Liver (tissue), 9 donors: ENCODE results near the gene MRTFB. TPM values are rescaled to one million over a fixed set of nuclear protein-coding genes. Genes with fewer than 3 reads are reported as not detected.

Source experiments
- DNase-seq: peaks from one replicate; pipeline ENCODE4 v3.0.0-alpha.2; 2017; ENCODE audit warnings: low spot score
- H3K27ac ChIP-seq, 2 donors: one replicate each; pipeline ENCODE4 v1.7.0; 2013; ENCODE audit warnings: inconsistent platforms in 2 of 2, low read length in 2 of 2, control low read depth in 1 of 2, low read depth in 1 of 2, mild to moderate bottlenecking in 1 of 2
- H3K27me3 ChIP-seq, 4 donors: one replicate each; pipeline versions ENCODE4 v1.6.1 to v1.7.0; 2013; ENCODE audit warnings: low read length in 3 of 4, inconsistent platforms in 1 of 4, mild to moderate bottlenecking in 1 of 4, moderate library complexity in 1 of 4; ENCODE audit not compliant: control insufficient read depth in 4 of 4, insufficient read depth in 4 of 4
- H3K36me3 ChIP-seq, 4 donors: one replicate each; pipeline versions ENCODE4 v1.6.1 to v1.7.0; 2013; ENCODE audit warnings: low read length in 3 of 4, mild to moderate bottlenecking in 3 of 4, low read depth in 1 of 4, moderate library complexity in 1 of 4; ENCODE audit not compliant: control insufficient read depth in 4 of 4, insufficient read depth in 3 of 4
- H3K4me1 ChIP-seq, 4 donors: one replicate each; pipeline versions ENCODE4 v1.6.1 to v1.7.0; 2013; ENCODE audit warnings: low read length in 3 of 4, mild to moderate bottlenecking in 3 of 4, moderate library complexity in 1 of 4; ENCODE audit not compliant: control insufficient read depth in 4 of 4, insufficient read depth in 4 of 4
- H3K4me3 ChIP-seq, 3 donors: one replicate each; pipeline versions ENCODE4 v1.6.1 to v1.7.0; 2013; ENCODE audit warnings: low read length in 3 of 3, control low read depth in 1 of 3, low read depth in 1 of 3, mild to moderate bottlenecking in 1 of 3
- H3K9ac ChIP-seq, 2 donors: one replicate each; pipeline ENCODE4 v1.7.0; 2013; ENCODE audit warnings: low read length in 2 of 2, mild to moderate bottlenecking in 2 of 2, moderate library complexity in 2 of 2, control low read depth in 1 of 2, low read depth in 1 of 2
- H3K9me3 ChIP-seq, 4 donors: one replicate each; pipeline versions ENCODE4 v1.6.1 to v1.7.0; 2013; ENCODE audit warnings: low read length in 3 of 4; ENCODE audit not compliant: control insufficient read depth in 4 of 4
- FOXA1 ChIP-seq: IDR thresholded peaks from 2 replicates; pipeline ENCODE4 v1.6.1; 2016; ENCODE audit warnings: antibody characterized with exemption
- FOXA2 ChIP-seq: IDR thresholded peaks from 2 replicates; pipeline ENCODE4 v1.6.1; 2016; ENCODE audit warnings: antibody characterized with exemption
- GABPA ChIP-seq, 2 donors: IDR thresholded peaks in 1 of 2; conservative IDR thresholded peaks in 1 of 2; 2 replicates each; pipeline ENCODE4 v1.6.1; 2016; ENCODE audit warnings: antibody characterized with exemption in 2 of 2, mild to moderate bottlenecking in 1 of 2, moderate library complexity in 1 of 2
- HNF4G ChIP-seq: IDR thresholded peaks from 2 replicates; pipeline ENCODE4 v1.6.1; 2016; ENCODE audit warnings: antibody characterized with exemption
- JUND ChIP-seq, 2 donors: IDR thresholded peaks; 2 replicates each; pipeline ENCODE4 v1.6.1; 2016; ENCODE audit warnings: antibody characterized with exemption in 2 of 2
- NR2F2 ChIP-seq: IDR thresholded peaks from 2 replicates; pipeline ENCODE4 v1.6.1; 2016; ENCODE audit warnings: antibody characterized with exemption
- RXRA ChIP-seq, 2 donors: IDR thresholded peaks; 2 replicates each; pipeline ENCODE4 v1.6.1; 2017 to 2018; ENCODE audit warnings: antibody characterized with exemption in 2 of 2, mild to moderate bottlenecking in 1 of 2
- SP1 ChIP-seq: IDR thresholded peaks from 2 replicates; pipeline ENCODE4 v1.6.1; 2018; ENCODE audit warnings: antibody characterized with exemption, mild to moderate bottlenecking
- TAF1 ChIP-seq: conservative IDR thresholded peaks from 2 replicates; pipeline ENCODE4 v1.6.1; 2016; ENCODE audit warnings: antibody characterized with exemption, mild to moderate bottlenecking
- YY1 ChIP-seq: IDR thresholded peaks from 2 replicates; pipeline ENCODE4 v1.6.1; 2016; ENCODE audit warnings: antibody characterized with exemption, mild to moderate bottlenecking
- WGBS: extraction: QIAGEN DNeasy Blood & Tissue Kit; methylation state at CpG from one replicate; pipeline ENCODE4 v1.1.7; 2013; 5-methylcytosine and 5-hydroxymethylcytosine counted together
- polyA plus RNA-seq, 2 donors: library from polyadenylated mRNA; stranded (reverse) in 1 of 2; unstranded in 1 of 2; fragments of 200-250 nt in 1 of 2; fragments of >200 nt in 1 of 2; fragmentation: Nextera tagmentation in 1 of 2; extraction: Ambion mirVana in 1 of 2; gene quantifications; one replicate each; pipeline versions ENCODE4 v1.2.1 to v1.2.3, GENCODE V29; 2013 to 2015
- total RNA-seq, 2 donors: library from RNA; depleted of rRNA; stranded (reverse); fragments of >200 nt; gene quantifications; one replicate each; pipeline ENCODE4 v1.2.3, GENCODE V29; 2014
- TF ChIP-seq, protein P1 (sequence below): IDR thresholded peaks from 2 replicates; pipeline ENCODE4 v1.6.1; 2016; ENCODE audit warnings: antibody characterized with exemption
- TF ChIP-seq, protein P2 (sequence below): IDR thresholded peaks from 2 replicates; pipeline ENCODE4 v1.6.1; 2016; ENCODE audit warnings: antibody characterized with exemption
- TF ChIP-seq, protein P3 (sequence below): IDR thresholded peaks from 2 replicates; pipeline ENCODE4 v1.6.1; 2016; ENCODE audit warnings: antibody characterized with exemption, mild to moderate bottlenecking
- TF ChIP-seq, protein P4 (sequence below): fragments of 150-350 bp; IDR thresholded peaks from 2 replicates; pipeline ENCODE4 v1.5.1; 2017; ENCODE audit warnings: improper control_type of control experiment, low read depth, low read length; ENCODE audit not compliant: missing input control
- TF ChIP-seq, protein P5 (sequence below): IDR thresholded peaks from 2 replicates; pipeline ENCODE4 v1.6.1; 2016; ENCODE audit warnings: antibody characterized with exemption
- donor health status: healthy.
- donor health status: healthy.
- donor health status: healthy.
- donor health status: healthy.
- donor health status: healthy.

Gene MRTFB
- total and polyA plus RNA-seq, 4 donors: 4.1 to 14.2 (median 5.8) TPM

DNA sequence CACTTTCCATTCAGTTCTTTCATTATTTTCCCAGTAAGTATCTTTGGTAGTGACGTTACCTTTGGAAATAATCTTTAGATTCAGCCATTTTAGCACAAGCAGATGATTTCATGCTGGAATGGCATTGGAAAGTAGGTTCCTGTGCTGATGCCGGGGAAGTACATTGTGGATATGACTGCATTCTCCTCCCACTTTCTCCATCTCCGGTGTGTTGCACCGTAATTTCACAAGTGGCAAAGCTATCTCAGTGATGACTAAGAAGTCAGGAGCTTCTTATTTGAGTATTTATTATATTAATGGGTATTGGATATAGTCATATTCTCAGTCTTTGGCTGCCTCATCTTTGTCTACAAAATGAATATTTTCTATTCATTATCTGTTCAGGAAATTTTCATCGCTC lies 69.8 kb downstream of the MRTFB start:
- Histone ChIP-seq H3K27ac (no peak overlapping the region), H3K4me1 (no peaks in the 10 kb centered on the region), H3K36me3 (peaks cover 0 to 6% (median 3%) of the 10 kb centered on the region in 4 donors), H3K9ac (no peak overlapping the region), H3K4me3 (no peak overlapping the region), H3K9me3 (no peaks in the 10 kb centered on the region), H3K27me3 (no peaks in the 10 kb centered on the region)
- TF ChIP-seq TAF1 (no peak), RXRA (IDR thresholded peaks at IDR 0.05) (no peak), HNF4G (no peak), SP1 (no peak), JUND (IDR thresholded peaks at IDR 0.05) (no peak), GABPA (IDR thresholded peaks at IDR 0.05 in 1 of 2, conservative IDR thresholded peaks at IDR 0.05 in 1 of 2) (no peak)
- TF ChIP-seq, protein P1, sequence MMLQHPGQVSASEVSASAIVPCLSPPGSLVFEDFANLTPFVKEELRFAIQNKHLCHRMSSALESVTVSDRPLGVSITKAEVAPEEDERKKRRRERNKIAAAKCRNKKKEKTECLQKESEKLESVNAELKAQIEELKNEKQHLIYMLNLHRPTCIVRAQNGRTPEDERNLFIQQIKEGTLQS: no peak
- TF ChIP-seq, protein P2, sequence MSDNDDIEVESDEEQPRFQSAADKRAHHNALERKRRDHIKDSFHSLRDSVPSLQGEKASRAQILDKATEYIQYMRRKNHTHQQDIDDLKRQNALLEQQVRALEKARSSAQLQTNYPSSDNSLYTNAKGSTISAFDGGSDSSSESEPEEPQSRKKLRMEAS: no peak
- TF ChIP-seq, protein P3, sequence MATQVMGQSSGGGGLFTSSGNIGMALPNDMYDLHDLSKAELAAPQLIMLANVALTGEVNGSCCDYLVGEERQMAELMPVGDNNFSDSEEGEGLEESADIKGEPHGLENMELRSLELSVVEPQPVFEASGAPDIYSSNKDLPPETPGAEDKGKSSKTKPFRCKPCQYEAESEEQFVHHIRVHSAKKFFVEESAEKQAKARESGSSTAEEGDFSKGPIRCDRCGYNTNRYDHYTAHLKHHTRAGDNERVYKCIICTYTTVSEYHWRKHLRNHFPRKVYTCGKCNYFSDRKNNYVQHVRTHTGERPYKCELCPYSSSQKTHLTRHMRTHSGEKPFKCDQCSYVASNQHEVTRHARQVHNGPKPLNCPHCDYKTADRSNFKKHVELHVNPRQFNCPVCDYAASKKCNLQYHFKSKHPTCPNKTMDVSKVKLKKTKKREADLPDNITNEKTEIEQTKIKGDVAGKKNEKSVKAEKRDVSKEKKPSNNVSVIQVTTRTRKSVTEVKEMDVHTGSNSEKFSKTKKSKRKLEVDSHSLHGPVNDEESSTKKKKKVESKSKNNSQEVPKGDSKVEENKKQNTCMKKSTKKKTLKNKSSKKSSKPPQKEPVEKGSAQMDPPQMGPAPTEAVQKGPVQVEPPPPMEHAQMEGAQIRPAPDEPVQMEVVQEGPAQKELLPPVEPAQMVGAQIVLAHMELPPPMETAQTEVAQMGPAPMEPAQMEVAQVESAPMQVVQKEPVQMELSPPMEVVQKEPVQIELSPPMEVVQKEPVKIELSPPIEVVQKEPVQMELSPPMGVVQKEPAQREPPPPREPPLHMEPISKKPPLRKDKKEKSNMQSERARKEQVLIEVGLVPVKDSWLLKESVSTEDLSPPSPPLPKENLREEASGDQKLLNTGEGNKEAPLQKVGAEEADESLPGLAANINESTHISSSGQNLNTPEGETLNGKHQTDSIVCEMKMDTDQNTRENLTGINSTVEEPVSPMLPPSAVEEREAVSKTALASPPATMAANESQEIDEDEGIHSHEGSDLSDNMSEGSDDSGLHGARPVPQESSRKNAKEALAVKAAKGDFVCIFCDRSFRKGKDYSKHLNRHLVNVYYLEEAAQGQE: no peak
- TF ChIP-seq, protein P4, sequence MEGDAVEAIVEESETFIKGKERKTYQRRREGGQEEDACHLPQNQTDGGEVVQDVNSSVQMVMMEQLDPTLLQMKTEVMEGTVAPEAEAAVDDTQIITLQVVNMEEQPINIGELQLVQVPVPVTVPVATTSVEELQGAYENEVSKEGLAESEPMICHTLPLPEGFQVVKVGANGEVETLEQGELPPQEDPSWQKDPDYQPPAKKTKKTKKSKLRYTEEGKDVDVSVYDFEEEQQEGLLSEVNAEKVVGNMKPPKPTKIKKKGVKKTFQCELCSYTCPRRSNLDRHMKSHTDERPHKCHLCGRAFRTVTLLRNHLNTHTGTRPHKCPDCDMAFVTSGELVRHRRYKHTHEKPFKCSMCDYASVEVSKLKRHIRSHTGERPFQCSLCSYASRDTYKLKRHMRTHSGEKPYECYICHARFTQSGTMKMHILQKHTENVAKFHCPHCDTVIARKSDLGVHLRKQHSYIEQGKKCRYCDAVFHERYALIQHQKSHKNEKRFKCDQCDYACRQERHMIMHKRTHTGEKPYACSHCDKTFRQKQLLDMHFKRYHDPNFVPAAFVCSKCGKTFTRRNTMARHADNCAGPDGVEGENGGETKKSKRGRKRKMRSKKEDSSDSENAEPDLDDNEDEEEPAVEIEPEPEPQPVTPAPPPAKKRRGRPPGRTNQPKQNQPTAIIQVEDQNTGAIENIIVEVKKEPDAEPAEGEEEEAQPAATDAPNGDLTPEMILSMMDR: no peak
- 98% methylated on average over 5 of the region's 5 CpGs for WGBS
- no peak for DNase-seq

DNA sequence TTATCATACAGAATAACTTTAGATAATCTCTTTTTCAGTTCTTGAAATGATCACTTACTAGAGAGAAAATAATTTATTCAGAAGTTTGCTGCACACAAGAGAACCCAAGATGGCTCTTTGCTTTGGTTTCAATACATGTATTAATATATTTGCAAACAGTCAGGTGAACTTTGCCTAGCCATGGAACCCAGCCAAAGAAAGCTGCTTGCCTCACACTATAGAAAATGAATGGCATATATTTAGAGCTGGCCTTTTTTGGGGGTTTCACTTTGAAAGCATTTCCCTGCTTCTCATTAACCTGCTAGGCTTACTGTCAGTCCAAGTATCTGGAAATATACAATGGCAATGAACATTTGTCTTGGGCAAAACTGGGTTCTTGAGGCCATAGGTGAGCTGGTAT lies 75.3 kb downstream of the MRTFB start:
- no peak overlapping the region for H3K27ac ChIP-seq
- H3K36me3 ChIP-seq: peaks cover 0 to 2% (median 0%) of the 10 kb centered on the region in 4 donors
- no peak overlapping the region for H3K9ac ChIP-seq
- no peak overlapping the region for H3K4me3 ChIP-seq
- H3K9me3 ChIP-seq: no peaks in the 10 kb centered on the region
- no peaks in the 10 kb centered on the region for H3K27me3 ChIP-seq
- DNase-seq: no peak
- H3K4me1 ChIP-seq: peaks cover 0 to 9% (median 4%) of the 10 kb centered on the region in 4 donors
- no peak for TF ChIP-seq FOXA2
- no peak for TF ChIP-seq YY1
- TF ChIP-seq TAF1: no peak
- TF ChIP-seq NR2F2: no peak
- TF ChIP-seq FOXA1: no peak
- TF ChIP-seq, protein P5, sequence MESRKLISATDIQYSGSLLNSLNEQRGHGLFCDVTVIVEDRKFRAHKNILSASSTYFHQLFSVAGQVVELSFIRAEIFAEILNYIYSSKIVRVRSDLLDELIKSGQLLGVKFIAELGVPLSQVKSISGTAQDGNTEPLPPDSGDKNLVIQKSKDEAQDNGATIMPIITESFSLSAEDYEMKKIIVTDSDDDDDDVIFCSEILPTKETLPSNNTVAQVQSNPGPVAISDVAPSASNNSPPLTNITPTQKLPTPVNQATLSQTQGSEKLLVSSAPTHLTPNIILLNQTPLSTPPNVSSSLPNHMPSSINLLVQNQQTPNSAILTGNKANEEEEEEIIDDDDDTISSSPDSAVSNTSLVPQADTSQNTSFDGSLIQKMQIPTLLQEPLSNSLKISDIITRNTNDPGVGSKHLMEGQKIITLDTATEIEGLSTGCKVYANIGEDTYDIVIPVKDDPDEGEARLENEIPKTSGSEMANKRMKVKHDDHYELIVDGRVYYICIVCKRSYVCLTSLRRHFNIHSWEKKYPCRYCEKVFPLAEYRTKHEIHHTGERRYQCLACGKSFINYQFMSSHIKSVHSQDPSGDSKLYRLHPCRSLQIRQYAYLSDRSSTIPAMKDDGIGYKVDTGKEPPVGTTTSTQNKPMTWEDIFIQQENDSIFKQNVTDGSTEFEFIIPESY: no peak
